Measurements from ENCODE around the gene ZNF831.

DNA sequence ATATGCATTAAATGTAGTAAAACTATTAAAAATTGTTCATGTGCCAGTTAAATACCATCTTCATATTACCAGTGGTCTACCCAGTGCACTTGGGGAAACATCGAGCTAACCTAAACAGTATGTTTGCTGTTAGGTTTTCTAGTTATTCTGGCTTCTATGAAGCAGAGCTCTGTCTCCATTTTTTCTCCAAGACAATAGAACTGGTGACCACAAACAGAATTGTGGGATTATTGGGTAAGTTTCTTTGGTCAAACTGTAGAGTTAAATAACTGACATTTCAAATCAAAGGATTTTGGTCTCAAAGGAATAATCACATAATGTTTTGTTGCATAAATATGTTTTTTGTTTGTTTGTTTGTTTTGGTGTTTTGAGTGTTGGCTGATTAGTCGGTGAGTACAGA, 96.3 kb downstream of the ZNF831 start:
- TF ChIP-seq EP300 (IDR thresholded peaks at IDR 0.05; ENCODE audit: borderline replicate concordance) (no peak), CREB1 (IDR thresholded peaks at IDR 0.05; ENCODE audit: low read depth) (no peak), TEAD4 (IDR thresholded peaks at IDR 0.05) (no peak), YY1 (IDR thresholded peaks at IDR 0.05; ENCODE audit: low read depth) (no peak)
- TF ChIP-seq, protein P1, sequence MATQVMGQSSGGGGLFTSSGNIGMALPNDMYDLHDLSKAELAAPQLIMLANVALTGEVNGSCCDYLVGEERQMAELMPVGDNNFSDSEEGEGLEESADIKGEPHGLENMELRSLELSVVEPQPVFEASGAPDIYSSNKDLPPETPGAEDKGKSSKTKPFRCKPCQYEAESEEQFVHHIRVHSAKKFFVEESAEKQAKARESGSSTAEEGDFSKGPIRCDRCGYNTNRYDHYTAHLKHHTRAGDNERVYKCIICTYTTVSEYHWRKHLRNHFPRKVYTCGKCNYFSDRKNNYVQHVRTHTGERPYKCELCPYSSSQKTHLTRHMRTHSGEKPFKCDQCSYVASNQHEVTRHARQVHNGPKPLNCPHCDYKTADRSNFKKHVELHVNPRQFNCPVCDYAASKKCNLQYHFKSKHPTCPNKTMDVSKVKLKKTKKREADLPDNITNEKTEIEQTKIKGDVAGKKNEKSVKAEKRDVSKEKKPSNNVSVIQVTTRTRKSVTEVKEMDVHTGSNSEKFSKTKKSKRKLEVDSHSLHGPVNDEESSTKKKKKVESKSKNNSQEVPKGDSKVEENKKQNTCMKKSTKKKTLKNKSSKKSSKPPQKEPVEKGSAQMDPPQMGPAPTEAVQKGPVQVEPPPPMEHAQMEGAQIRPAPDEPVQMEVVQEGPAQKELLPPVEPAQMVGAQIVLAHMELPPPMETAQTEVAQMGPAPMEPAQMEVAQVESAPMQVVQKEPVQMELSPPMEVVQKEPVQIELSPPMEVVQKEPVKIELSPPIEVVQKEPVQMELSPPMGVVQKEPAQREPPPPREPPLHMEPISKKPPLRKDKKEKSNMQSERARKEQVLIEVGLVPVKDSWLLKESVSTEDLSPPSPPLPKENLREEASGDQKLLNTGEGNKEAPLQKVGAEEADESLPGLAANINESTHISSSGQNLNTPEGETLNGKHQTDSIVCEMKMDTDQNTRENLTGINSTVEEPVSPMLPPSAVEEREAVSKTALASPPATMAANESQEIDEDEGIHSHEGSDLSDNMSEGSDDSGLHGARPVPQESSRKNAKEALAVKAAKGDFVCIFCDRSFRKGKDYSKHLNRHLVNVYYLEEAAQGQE (IDR thresholded peaks at IDR 0.05; ENCODE audit: low read depth): no peak
- TF ChIP-seq, protein P2, sequence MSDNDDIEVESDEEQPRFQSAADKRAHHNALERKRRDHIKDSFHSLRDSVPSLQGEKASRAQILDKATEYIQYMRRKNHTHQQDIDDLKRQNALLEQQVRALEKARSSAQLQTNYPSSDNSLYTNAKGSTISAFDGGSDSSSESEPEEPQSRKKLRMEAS (IDR thresholded peaks at IDR 0.05): no peak
